ENCODE data around the gene TOMT. TPM values are rescaled to one million over a fixed set of nuclear protein-coding genes. Genes with fewer than 3 reads are reported as not detected.
A peak's percentile ranks its signal among the peaks of the same experiment; 100 is the strongest.

The TOMT gene
- total RNA-seq, result not detected
- long read RNA-seq, result 0 reads

- intact Hi-C loops (cut with DNase I), result no loop called here
- DNase-seq (ENCODE audit: missing footprints), result no peak
- no peak for ATAC-seq
These were observed at the start of gene TOMT for GRCh38 chr11:72105888-72106287. TOMT (plus strand) TSS chr11:72105924; CDS start chr11:72105952, 28 bp downstream.

- no peak for ATAC-seq
- DNase-seq (ENCODE audit: missing footprints), result no peak
- intact Hi-C loops (cut with DNase I), result no loop called here
These were observed 47.2 kb upstream of the TOMT start for GRCh38 chr11:72058416-72059034.

- DNase-seq (ENCODE audit: missing footprints) (no peak), ATAC-seq (no peak)
- intact Hi-C loops (cut with DNase I), result no loop called here
These were observed 43.9 kb upstream of the TOMT start for GRCh38 chr11:72061739-72062396.

- intact Hi-C loops (cut with DNase I), result loop anchor here (2.0 kb wide), 1 partner anchor 14 kb away; no protein-coding TSS in a partner anchor
- DNase-seq (ENCODE audit: missing footprints) (no peak), ATAC-seq (no peak)
These were observed 38.9 kb upstream of the TOMT start for GRCh38 chr11:72066855-72067254.

GRCh38 chr11:72067266-72067665 is 38.5 kb upstream of the TOMT start:
- no peak for DNase-seq (ENCODE audit: missing footprints)
- intact Hi-C loops (cut with DNase I), result loop anchor here (2.0 kb wide), 1 partner anchor 14 kb away; no protein-coding TSS in a partner anchor
- no peak for ATAC-seq

- no peak for ATAC-seq
- no peak for DNase-seq (ENCODE audit: missing footprints)
- intact Hi-C loops (cut with DNase I), result loop anchor here (2.0 kb wide), 1 partner anchor 15 kb away; no protein-coding TSS in a partner anchor
These were observed 38.0 kb upstream of the TOMT start for GRCh38 chr11:72067676-72068075.

- DNase-seq (ENCODE audit: missing footprints) (no peak), ATAC-seq (peak; percentile 19)
- intact Hi-C loops (cut with DNase I), result no loop called here
These were observed 36.5 kb upstream of the TOMT start for GRCh38 chr11:72069200-72069599.

GRCh38 chr11:72069787-72070251 is 35.9 kb upstream of the TOMT start:
- intact Hi-C loops (cut with DNase I), result no loop called here
- ATAC-seq (peak; percentile 96), DNase-seq (ENCODE audit: missing footprints) (peak; percentile 88)

GRCh38 chr11:72070491-72070890 is 35.2 kb upstream of the TOMT start:
- intact Hi-C loops (cut with DNase I), result no loop called here
- no peak for DNase-seq (ENCODE audit: missing footprints)
- ATAC-seq, result no peak

- no peak for DNase-seq (ENCODE audit: missing footprints)
- intact Hi-C loops (cut with DNase I), result no loop called here
- ATAC-seq, result no peak
These were observed 33.4 kb upstream of the TOMT start for GRCh38 chr11:72072348-72072747.

GRCh38 chr11:72075109-72075508 is 30.6 kb upstream of the TOMT start:
- DNase-seq (ENCODE audit: missing footprints) (no peak), ATAC-seq (no peak)
- intact Hi-C loops (cut with DNase I), result no loop called here

- no peak for ATAC-seq
- DNase-seq (ENCODE audit: missing footprints), result no peak
- intact Hi-C loops (cut with DNase I), result no loop called here
These were observed 30.0 kb upstream of the TOMT start for GRCh38 chr11:72075756-72076155.

- no peak for ATAC-seq
- no peak for DNase-seq (ENCODE audit: missing footprints)
- intact Hi-C loops (cut with DNase I), result no loop called here
These were observed 27.2 kb upstream of the TOMT start for GRCh38 chr11:72078477-72078876.

GRCh38 chr11:72079819-72080325 is 25.9 kb upstream of the TOMT start:
- no peak for DNase-seq (ENCODE audit: missing footprints)
- peak; percentile 2 for ATAC-seq
- intact Hi-C loops (cut with DNase I), result loop anchor here (1.0 kb wide), 2 partner anchors 32 to 39 kb away; partner anchors contain the start of gene ANAPC15

- peak; percentile 98 for ATAC-seq
- intact Hi-C loops (cut with DNase I), result loop anchor here (1.0 kb wide), 2 partner anchors 32 to 39 kb away; partner anchors contain the start of gene ANAPC15
These were observed 25.2 kb upstream of the TOMT start, which contains the start of the genes LRRC51 and NUMA1 for GRCh38 chr11:72080326-72081183. LRRC51 (plus strand) TSS chr11:72080850; CDS start chr11:72089084, 8,234 bp downstream. NUMA1 (minus strand) TSS chr11:72080542; CDS start chr11:72035943, 44,599 bp downstream.

GRCh38 chr11:72081184-72081644 is 24.5 kb upstream of the TOMT start:
- DNase-seq (ENCODE audit: missing footprints), result no peak
- intact Hi-C loops (cut with DNase I), result no loop called here
- no peak for ATAC-seq

More at GRCh38 chr11:72080326-72081183, 25.2 kb upstream of the TOMT start, which contains the start of the genes LRRC51 and NUMA1:
- DNase-seq (ENCODE audit: missing footprints), result peak; percentile 100

GRCh38 chr11:72081821-72082453 is 23.8 kb upstream of the TOMT start:
- ATAC-seq, result no peak
- intact Hi-C loops (cut with DNase I), result no loop called here

GRCh38 chr11:72083414-72083813 is 22.3 kb upstream of the TOMT start:
- intact Hi-C loops (cut with DNase I), result no loop called here
- ATAC-seq (no peak), DNase-seq (ENCODE audit: missing footprints) (no peak)

More at GRCh38 chr11:72081821-72082453, 23.8 kb upstream of the TOMT start:
- DNase-seq (ENCODE audit: missing footprints), result no peak

Measured in Right ventricle myocardium inferior (tissue), 1 donor.